NOMO-1 (cell line): ENCODE results near the gene MFNG.

ENCODE experiments used
- DNase-seq, 2 experiments: peaks; one replicate each; lab custom pipeline; 2025; ENCODE audit not compliant: unreplicated experiment in 2 of 2; lab: John Stamatoyannopoulos, UW

MFNG gene

DNA sequence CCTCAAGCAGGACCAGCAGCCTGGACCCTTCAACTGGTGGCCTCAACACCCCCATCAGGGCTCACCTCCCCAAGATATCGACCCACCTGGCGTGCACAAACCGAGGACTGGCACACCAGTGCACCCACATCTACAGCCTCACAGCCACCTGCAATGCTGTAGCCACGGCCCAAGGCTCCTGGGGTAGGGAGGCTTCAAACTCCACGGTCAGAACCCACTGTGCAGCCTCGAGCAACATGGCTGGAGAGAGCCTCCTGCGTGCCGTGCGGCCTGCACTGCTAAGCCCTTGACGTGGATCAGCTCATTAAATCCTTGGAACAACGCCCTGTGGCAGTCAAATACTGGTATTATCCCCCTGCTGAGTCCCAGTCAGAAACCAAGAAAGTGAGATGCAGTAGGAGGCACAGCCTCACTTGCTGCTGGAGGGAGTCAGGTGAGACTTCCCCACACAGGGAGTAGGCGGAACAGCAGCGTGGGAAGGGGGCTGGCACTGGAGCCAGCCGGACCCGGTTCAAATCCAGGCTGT is 28.4 kb upstream of the MFNG start:
- DNase-seq = no peak

DNA sequence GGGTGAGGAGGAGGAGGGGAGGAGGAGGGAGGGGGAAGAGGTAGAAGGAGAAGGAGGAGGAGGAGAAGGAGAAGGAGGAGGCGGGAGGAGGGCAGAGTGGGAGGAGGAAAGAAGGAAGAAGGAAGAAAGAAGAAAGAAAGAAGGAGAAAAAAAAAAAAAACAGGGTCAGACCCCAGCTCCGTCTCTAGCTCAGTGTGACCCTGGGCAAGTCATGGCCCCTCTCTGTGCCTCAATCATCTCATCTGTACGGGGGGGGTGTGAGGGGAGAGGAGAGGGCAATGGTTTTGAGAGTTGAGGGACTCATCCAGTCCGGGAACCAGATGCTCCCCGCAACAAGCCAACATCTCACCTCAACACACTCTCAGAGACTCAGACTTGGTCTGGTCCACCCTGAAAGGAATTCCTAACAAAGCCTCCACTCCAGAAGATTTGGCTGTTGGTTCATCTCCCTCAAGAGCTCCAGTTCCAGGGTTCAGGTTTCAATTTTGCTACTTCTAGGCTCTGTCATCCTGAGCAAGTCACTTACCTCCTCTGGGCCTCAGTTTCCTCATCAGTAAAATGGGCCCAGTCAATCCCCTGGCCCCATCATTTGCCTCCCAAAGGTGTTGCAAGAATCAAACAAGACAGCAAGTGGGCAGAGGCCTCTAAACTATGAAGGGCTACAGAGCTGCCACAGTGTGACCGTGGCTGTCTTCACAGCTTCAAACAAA is 25.4 kb upstream of the MFNG start:
- DNase-seq = no peak

DNA sequence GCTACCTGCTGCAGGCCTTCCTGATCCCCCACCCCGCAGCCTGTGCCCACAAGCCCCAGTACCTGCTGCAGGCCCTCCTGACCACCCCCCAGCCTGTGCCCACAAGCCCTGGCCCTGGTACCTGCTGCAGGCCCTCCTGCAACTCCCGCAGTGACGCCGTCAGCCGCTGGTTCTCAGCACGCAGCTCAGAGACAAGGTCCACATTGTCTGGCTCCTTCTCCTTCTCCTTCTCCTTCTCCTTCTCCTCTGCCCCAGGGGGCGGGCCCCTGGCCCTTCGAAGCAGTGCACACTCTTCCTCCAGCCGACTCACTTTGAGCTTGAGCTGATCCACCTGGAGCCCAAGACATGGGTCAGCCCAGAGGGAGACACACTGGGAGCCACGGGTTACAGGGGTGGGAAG is 23.9 kb upstream of the MFNG start:
- DNase-seq = no peak

DNA sequence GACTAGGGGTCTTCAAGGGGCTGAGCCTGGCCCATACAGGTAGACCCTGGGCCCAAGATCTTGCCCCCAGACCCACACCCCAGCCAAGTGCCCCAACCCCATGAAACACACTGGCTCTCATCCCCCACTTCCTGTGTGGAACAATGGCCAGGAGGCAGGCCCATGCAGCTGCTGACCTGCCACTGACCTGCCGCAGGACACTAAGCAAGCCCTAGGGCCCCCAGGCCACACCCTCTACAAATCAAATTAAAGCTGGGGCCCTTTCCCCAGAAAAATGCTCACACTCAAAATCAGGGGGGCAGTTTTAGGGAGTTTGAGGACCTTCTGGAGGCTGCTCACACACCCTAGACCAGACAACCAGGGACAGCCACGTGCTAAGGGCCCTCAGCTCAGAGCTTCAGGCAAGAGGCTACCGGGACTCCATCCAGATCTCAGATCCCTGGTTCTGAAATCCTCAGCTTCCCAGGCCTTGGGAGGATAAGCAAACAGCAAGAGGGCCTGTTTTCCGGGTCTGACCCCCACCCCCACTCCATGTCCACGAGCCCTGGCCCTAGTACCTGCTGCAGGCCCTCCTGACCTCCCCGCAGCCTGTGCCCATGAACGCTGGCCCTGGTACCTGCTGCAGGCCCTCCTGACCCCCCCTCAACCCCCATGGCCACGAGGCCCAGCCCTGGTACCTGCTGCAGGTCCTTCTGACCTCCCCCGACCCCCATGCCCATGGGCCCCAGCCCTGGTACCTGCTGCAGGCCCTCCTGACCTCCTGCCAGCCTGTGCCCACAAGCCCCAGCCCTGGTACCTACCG is 23.1 kb upstream of the MFNG start:
- no peak for DNase-seq

DNA sequence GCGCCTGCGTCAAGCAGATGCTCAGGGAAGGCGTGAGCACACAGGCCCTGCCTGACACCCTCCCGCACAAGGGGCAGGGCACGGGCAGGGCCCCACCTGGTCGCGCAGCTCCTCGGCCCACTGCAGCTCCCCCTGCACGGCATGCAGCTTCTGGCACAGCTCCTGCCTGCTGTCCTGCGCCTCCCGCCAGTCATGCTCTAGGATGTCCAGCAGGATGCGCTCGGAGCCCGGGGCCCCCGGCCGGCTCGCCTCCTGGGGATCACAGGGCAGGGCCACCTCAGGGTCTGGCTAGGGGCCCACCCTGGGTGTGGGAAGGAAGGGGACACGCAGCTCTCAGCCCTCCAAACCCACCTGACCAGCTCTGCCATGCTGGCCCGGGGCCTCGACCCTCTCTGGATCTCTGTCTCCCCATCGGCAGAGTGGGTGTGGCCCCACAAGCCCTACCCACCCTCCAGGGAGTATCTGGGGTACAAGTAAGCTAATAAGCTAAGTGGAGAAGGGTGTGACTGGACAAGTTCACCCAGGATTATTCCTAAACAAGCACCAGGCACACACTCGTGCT is 22.3 kb upstream of the MFNG start:
- DNase-seq = no peak

DNA sequence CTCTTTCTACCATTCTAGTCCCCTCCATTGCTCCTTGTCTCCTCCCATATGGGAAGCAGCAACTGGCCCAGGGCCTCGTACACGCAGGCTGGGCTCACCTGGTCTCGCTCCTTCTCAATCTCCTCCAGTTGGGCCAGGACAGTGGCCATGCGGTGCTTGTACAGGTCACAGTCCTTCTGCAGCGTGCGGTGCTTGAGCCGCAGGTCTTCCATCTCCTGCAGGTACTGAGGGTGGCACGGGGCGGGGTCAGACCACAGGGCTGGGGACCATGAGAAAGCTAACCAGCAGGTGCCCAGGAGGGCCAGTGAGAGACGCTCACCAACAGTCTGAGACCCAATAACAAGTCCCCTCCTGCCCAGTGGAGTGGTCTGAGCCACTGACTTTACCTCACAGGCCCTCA is 21.5 kb upstream of the MFNG start:
- DNase-seq = no peak

DNA sequence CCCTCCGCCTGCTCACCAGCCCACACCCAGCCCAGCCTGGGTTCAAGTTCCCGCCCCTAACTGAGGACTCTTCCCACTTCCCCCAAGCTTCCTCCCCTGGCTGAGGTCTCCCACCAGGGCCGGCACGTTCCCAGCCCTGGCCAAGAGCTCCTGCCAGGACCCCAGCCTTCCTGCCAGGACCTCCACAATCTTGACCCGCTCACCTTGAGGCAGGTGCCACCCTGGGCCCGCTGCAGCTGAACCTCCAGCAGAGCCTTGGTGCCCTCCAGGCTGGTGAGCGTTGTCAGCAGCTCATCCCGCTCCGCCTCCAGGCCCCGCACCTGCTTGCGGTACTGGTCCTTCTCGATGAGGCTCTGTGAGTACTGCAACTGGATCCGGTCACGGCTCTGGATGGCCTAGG is 19.8 kb upstream of the MFNG start:
- DNase-seq = no peak

DNA sequence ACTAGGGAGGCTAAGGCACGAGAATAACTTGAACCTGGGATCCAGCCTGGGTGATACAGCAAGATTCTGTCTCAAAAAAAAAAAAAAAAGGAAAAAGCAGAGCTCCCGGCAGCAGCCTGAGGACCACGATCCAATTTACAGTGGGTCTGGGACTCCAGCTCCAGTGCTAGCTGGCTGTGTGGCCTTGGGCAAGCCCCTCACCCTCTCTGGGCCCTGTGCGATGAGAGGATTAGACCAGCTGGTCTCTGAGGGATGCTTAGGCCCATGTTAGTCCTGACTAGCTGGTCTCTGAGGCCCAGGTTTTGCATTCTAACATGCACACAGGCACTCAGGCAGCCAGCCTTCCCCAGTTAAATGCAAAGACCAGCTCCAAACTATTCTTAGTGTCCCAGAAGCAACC is 19.4 kb upstream of the MFNG start:
- no peak for DNase-seq

DNA sequence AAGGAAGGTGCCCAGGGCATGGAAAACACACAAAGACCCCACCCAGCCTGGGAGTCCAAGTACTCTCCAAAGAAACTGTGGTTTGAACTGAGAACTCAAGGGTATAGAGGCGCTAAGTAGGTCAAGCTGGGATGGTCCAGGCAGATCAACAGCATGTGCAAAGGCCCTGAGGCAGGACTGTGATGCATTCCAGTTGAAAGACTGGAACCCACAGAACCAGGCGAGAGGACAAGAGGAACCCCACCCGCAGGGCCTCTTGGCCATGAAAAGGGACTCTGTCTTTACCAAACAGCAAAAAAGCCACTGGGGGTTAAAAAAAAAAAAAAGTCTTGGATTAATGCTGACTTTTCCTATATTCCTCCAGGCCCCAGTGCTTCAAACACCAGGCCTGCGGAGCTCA is 18.8 kb upstream of the MFNG start:
- DNase-seq = no peak

DNA sequence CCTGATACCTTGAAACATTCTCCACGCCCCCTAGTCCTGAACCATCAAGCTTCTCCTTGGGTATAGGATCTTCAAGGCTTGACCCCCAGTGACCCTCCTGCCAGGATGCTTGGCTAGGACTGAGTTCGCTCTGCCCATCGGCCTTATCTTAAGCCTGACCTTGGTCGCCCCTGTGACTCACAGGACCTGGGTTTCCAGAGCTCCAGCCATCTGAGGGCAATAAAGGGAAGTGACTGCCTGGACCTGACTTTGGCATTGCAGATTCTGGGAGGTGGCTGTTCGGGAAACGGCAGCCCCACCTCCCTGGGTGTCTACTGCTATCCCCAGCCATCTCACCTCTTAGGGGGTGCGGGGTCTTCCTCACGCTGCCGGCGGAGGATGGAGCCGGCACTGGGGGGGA is 17.7 kb upstream of the MFNG start:
- DNase-seq = no peak

DNA sequence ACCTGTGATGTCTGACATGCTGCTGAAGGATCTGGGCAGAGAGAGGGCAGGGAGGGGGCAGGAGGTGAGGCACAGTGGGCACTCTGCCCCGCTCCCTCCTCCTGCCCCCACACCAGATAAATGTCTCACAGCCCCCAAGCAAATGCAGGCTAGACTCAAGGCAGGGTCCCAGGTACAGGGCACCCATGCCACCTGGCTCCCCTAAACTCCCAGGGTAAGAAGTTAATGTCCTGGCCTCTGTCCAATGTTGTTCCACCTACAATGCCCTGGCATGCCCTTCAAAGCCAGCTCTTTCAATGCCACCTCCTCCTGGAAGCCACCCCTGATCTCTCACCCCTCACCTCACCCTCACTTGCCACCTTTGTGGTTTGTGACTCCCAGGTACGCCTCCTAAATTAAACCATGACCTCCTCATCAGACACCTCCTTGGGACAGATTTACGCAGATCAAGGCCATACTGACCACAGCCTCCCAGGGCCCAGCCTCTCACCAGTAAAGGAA is 17.0 kb upstream of the MFNG start:
- DNase-seq = no peak

DNA sequence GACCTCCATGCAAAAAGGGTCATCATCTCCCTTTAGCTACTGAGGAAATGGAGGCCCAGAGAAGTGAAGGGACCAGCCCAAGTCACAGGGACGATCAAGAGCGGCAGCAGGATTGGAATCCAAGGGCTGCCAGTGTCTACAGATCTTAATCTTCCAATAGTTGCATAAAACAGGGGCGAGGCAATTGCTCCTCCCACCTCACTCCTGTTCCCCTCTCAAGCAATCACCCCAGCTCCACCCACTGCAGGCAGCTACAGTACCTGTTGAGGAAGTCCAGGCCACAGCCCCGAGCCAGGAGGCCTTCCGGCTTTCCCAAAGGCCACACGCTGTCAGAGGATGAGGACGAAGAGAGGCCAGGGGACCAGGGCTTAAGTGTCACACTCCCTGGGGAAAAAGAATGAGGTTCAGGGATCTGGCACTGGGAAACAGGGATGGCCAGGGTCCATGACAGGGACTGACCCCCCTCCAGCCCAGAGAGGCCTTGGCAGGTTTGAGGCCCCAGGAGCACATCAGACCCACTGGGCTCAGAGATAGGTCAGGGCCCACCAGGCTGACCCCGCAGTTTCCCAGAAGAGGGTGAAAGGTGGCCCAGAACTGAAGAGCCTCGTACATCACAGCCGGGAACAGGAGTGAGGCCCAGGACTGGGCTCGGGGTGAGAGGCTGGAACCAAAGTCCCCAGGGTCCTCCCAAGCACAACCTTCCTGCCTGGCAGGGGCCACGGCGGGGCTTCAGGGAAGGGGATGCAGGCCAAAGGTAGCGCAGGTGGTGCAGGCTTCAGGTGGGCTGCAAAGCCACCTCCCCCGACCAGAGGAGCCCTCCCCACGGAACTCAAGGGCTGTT is 16.4 kb upstream of the MFNG start:
- DNase-seq = peak; percentile 9 to 28

DNA sequence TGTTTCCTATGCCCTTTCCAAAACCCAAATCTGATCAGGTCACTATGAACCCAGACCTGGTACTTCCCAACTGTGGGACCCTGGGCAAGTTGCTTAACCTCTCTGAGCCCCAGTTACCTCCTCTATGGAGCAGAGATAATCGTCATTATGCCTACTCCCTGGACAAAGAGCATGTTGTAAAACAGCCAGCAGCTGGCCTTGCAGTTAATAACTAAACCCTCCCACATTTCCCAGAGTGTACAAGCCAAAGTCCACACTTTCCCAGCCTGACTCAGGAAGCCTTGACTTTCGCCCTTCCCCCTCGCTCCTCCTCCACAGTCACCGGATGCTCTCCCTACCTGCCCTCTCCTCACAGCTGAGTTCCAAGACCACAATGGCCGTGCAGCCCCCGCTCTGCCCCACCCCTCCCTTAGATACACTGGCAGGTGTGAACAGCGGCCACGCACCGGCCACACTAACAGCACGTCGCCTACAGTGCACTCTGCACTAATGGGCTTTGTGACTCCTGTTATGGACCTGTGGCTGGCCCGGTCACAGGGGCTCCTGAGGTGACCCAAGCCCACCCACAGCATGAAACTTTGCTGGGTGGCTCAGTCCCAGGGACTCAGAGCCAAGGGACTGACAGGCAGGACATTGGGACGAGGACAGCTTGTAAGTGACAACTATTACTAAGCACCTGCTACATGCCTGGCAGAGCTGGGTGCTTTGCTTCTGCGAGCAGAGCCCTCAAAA is 15.6 kb upstream of the MFNG start:
- DNase-seq = no peak

DNA sequence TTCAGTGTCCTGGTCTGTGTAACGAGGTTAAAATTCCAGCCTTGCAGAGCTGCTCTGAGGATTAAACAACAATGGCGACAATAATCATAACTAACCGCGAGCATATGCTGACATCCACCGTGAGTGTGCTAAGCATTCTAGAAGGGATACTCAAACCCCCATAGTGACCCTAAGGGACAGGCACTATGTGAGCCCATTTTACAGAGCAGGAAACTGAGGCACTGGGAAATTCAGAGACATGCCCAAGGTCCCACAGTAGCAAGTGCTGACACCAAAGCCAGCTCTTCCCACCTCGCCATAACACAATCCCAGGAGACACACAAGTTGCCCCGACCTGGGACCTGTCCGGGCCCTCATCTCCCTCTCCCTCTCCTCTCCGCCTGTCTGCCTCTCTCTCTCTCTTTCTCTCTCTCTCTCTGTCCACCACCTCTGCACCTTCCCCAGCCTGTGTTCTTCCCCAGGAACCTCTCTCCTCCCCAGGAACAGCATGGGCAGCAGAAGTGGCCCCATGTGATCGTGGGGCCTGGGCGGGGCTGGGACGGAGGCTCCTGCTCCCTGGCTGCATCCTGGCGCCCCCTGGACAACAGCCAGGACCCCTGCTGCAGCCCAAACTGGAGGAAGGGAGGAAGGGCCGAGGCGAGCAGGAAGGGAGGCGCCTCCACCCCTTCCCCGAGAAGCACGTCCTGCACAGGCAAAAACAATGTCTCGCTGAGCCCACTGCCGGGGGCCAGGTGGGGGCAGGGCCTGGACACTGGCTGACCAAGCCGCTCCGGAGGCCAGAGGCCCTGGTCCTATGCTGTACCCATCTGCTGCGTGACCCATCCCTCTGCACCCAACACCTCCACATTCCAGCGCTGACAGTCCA is 14.8 kb upstream of the MFNG start:
- no peak for DNase-seq

DNA sequence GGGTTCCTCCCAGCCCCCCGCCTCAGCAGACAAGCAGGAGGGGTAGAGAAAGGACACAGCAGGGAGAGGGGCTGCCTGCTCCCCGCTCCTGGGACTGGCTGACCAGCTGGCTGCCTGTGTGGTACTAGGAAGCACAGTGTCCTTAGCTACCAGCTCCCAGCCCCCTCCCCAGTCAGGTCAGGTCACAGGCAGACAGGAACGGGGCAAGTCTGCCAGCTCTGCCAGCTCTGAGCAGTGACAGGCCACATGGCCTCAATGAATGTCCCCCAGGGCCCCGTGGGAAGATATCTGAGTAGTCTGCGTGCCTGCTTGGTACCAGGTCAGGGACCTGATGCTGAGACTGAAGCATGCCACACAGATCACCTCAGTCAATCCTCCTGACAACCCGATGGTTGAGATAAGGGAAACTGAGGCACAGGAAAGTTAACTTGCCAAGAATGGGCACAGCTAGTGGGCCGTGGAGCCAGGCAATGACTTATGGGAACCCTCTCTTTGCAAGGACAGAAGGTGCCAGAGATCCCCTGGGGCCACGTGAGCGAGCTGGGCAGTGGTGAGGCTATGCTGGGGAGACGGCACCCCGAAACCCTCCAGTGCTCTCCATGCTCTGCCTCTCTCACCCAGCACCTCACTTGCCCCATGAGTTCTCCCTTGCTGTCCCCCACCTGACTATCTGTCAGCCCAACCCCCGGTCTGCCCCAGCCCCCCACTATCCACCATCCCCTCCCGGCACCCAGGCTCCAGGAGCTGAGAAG is 13.8 kb upstream of the MFNG start:
- DNase-seq = no peak

DNA sequence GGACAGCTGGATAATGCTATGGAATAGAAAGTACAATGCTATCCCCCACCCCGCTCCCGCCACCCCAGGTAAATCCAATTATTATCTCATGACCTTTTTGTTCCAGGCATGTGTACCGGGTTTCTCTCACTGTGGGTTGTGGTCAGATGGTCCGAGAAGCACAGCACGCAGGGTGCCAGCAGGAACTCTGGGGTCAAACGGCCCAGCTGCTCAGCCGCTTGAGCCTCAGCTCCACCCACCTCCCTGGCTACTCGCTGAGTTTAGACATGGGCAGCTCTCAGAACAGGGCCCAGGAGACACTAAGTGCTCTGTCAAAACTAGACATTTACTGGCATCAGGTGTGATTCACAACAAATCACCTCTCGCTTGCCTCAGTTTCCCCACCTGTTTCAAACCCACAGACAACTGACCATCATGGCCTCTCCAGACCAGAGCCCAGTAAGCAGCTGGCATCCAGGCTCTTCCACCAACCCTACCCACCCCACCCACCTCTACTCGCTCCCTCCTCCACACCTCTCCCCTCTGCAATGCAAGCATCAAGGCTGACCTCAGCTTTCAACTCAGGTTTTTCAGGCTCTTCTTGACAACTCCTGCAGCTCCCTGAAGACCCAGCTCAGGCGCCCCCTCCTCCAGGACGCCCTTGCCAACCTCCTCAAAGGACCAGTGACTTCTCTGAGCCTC is 13.0 kb upstream of the MFNG start:
- no peak for DNase-seq

DNA sequence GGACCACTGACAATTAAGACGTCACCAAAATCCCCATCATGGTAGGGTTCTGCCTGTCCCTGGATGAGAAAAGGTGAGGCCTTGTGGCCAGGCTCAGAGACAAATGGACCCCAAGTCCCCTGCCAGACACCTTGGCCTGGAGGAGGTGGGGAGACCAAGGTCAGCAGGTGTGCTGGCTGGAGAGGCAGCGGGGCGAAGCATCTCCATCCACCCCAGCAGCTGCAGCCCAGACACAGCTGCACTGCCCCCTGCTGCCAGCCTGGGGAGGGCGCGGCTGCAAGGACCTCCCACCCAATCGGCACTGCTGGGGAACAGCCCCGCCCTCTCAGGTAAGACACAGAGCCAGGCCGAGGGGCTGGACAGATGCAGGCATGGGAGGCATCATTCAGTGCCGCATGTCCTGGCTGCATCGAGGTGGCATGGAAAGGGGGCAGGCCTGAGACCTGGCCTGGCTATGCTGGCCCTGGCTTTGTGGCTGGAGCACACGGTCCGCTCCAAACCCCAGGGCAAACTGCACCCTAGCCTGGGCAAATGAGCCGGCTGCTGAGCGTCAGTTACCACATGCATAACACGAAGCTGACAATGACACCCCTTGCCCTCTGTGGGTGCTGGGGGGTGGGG is 12.2 kb upstream of the MFNG start:
- peak; percentile 15 to 42 for DNase-seq
